ENCODE measurements around the gene HECTD2.
"Not testable (repeated sequence)": the region's sequence is repeated elsewhere in the genome, so short reads cannot be mapped to it uniquely, and the experiment has no call there.

HECTD2 gene, protein sequence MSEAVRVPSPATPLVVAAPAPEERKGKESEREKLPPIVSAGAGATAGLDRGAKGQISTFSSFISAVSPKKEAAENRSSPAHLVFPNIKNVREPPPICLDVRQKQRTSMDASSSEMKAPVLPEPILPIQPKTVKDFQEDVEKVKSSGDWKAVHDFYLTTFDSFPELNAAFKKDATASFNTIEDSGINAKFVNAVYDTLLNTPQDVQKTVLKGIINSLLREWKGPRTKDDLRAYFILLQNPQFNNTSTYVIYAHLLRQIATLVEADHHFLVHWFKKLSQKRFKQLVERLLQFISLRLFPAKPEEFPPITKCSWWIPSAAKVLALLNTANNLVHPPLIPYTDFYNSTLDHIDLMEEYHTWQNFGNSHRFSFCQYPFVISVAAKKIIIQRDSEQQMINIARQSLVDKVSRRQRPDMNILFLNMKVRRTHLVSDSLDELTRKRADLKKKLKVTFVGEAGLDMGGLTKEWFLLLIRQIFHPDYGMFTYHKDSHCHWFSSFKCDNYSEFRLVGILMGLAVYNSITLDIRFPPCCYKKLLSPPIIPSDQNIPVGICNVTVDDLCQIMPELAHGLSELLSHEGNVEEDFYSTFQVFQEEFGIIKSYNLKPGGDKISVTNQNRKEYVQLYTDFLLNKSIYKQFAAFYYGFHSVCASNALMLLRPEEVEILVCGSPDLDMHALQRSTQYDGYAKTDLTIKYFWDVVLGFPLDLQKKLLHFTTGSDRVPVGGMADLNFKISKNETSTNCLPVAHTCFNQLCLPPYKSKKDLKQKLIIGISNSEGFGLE

GRCh38 chr10:91409869-91410637 lies at the start of gene HECTD2:
Gene HECTD2, plus strand, starts transcription at chr10:91410344. Its CDS starts 95 bp downstream, at chr10:91410439.
- peak; percentile 30 for DNase-seq

DNA sequence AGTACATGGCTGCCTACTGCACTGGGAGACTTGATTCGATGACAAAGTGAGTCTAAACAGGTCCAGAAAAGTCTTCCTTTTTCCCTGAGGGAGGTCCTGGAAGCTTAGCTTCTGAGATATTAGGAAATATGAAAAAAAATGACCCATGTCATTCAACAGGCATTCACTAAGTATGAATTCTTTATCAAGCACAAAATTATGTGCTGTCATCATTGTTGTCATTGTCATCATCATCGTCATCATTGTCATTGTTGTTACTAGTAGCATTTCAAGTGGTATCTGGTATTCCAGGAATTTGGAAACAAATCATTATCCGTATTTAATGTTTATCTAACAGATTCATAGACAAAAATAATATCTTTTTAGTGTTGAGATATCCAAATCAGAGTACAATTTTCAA lies 49.7 kb upstream of the HECTD2 start:
- DNase-seq: no peak

DNA sequence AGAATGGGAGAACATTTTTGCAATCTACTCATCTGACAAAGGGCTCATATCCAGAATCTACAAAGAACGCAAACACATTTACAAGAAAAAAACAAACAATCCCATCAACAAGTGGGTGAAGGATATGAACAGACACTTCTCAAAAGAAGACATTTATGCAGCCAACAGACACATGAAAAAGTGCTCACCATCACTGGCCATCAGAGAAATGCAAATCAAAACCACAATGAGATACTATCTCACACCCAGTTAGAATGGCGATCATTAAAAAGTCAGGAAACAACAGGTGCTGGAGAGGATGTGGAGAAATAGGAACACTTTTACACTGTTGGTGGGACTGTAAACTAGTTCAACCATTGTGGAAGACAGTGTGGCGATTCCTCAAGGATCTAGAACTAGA lies 44.6 kb upstream of the HECTD2 start:
- DNase-seq: not testable (repeated sequence)

GRCh38 chr10:91366704-91367103 lies 43.4 kb upstream of the HECTD2 start:
- no peak for DNase-seq

- DNase-seq: no peak
These were observed 43.0 kb upstream of the HECTD2 start for GRCh38 chr10:91367127-91367531.

DNA sequence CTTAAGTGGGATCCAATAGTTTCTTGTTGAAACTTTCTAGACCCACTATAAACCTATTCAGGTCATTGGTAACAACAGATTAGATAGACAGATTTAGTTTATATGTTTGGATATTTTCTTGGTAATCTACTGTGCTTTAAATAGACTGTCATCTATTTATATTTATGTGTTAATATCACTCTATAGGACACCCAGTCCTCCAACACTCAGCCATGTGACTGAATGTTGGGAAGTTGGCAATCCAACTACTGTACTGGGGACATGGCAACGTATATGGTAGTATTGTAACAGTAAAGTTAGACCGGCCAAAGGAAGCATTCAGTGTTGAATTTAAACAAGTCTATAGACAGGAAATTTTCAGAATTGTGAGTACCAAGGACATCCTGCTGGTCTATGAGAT lies 42.6 kb upstream of the HECTD2 start:
- no peak for DNase-seq

- DNase-seq: not testable (repeated sequence)
These were observed 40.1 kb upstream of the HECTD2 start for GRCh38 chr10:91369978-91370589.

DNA sequence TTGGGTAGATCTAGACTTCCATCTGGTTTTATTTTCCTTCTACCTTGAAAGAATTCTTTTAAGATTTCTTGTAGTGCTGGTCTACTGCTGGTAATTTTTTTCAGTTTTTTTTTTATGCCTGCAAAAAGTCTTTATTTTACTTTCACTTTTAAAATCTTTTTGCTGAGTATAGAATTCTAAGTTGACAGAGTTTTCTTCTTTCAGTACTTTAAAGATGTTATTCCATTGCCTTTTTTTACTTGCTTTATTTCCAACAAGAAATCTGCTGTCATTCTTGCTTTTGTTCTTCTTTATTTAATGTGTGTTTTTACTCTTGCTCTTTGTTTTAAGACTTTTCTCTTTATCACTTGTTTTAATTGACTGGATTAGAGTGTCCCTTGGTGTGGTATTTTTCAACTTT lies 36.1 kb upstream of the HECTD2 start:
- DNase-seq: no peak

- DNase-seq: no peak
These were observed 32.1 kb upstream of the HECTD2 start for GRCh38 chr10:91378061-91378460.

- no peak for DNase-seq
These were observed 29.3 kb upstream of the HECTD2 start for GRCh38 chr10:91380873-91381256.

DNA sequence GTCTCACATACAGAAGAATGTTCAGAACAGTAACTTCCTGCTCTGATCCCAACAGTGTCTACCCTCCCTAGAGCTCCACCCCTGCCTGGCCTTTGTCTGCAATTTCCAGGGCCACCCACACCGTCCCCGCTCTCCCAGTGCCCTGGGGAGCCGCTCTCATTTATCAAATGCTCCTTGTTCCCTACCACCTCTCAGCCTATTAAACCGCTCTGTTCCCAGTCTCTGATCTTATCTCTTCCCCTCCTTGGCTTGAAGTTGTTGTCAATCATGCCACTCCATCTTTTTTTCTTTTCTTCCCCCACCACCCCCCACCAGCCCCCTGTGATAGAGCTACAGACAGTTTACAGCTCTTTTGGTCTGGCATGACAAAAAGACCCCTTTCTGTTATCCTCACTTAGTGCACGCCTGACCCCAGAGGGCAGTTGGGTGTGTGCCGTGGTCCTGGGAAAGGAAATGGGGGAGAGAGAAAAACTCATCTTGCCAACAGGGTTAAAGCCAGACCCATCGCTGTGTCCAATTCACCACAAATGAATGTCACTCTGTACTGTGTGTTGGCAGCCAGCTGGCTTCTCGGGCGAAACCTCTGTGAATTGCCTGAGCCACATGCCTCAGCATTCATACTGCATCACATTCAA lies 28.8 kb upstream of the HECTD2 start:
- no peak for DNase-seq

DNA sequence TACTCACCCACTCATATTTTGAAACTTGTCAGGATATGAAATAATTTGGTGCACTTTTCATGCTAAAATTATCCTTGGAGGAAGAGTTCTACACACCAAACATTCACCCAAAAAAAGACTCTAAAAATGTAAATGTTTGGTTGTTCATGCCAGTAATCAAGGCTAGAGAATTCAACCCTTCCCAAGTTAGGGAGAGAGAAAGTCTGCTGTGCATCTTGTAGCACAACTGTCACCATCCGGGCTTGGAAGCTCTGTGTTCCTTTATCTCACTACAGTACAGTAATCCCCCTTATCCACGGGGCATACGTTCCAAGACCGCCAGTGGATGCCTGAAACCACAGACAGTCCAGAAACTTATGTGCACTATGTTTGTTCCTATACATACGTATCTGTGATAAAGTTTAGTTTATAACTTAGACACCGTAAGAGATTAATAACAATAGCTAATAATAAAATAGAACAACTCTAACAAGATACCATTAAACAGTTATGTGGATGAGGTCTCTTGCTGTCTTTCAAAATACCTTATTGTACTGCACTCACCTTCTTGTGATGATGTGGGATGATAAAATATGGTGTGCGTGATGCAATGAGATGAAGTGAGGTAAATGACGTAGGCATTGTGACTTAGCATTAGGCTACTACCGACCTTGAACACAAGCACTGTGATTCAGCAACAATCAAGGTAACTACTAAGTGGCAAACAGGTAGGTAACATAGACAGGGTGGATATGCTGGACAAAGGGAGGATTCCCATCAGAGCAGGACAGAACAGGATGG lies 24.6 kb upstream of the HECTD2 start:
- no peak for DNase-seq

DNA sequence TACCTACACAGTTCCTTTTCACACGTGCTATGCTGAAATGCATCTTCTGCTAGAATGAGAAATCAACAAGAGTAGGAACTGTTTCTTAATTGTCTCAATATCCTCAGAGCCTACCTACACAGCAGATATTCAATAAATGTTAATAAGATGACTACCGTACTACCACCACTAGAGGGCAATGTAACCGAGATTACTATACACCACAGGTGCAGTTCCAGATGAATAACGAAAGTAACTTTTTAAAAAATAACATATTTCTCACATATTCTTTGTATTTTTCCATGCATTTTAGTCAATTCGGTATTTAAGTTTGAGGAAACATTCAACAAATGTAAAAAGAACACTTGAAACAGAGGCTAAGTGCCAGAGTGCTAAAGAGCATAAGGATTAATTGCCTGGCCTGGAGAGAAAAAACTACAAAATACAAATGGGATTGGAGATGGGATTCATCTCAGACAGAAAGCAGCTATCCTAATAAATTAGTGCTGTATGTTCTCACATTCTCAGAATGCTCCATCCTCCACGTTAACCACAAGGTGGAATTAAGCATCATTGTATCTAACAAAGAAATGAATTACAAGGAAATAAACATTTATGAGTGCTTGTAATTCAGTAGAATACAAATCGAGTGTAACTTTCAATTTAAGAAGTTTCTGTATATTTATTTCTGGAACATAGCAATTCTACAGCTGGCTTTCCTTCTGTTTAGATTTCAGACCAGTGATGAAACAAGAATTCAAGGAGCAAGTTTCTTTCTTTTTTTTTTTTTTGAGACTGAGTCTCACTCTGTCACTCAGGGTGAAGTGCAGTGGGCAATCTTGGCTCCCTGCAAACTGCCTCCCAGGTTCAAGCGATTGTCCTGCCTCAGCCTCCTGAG lies 20.3 kb upstream of the HECTD2 start:
- no peak for DNase-seq

- not testable (repeated sequence) for DNase-seq
These were observed 19.7 kb upstream of the HECTD2 start for GRCh38 chr10:91390513-91390825.

GRCh38 chr10:91391920-91392319 lies 18.2 kb upstream of the HECTD2 start:
- peak; percentile 70 for DNase-seq

DNA sequence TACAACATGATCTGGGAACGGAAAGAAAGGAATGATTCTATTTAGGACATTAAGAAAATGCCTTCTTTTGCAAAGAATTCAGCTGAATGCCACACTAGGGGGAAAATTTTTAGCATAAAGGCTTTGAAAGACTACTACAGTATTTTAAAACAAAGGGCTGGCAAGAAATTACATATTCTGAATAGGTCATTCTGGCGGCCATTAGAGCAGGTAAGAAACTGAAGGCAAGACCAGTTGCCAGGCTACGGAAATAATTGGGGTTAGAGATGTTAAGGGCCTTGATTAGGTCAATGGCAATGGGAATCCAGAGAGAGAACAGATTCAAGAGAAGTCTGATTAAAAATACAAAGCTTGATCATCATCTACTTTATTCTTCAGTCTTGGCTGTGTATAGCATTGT lies 3.8 kb upstream of the HECTD2 start:
- DNase-seq: no peak

DNA sequence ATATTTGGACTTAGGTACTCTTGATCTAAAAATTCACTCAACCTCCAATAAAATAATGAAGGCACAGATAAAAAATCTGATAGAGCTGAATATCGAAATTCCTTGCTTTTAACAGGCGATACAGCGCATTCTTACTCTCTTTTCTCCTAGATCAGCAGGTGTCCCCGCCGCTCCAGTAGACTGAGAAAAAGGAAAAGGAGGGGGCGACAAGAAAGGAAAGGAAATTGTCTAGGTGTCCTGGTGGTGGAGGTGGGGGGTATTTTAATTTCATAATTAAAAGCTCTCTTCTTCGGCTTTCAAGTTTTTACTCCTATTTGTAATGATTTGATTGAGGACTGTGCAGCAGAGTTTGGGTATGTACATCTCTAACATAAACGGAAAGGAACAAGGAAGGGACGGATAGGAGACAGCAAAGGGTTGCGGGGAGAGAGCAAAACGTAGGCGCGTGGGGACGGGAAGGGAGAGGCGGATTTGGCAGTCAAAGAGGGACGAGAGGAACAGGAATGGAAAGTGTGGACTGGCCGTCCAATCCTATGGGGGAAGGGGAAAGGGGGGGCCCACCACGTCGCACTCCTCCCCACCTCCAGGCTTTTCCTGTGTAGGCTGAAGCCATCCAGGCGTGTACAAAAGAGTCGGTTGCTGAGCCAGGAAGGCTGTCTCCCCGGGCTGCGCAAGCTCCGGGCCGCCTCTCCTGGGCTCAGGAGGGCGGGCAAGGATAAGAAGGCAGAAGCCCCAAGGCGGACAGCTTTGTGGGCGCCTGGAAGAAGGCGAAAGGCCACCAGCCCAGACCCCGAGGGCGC lies 875 bp upstream of the HECTD2 start:
- DNase-seq: peak; percentile 56

- no peak for DNase-seq
These were observed 661 bp downstream of the HECTD2 start for GRCh38 chr10:91410638-91411371.

DNA sequence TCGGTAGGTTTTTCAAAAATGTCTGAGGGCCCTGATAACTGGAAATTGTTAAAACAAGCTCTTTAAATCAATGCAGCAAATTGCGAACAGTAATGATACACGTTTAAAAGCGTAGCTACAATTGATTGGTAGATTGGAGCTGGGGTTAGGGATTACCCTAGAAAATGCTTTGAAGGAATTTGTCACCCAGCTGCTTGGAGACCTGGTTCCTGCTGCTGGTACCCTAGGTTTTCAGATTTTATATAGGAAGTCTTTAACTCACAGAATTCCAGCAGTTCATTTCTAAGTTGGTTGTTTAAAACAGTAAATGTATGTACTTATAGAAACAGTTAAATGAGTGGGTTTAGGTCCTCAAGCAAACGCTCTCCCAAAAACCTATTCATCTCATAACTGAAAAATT lies 1.5 kb downstream of the HECTD2 start:
- DNase-seq: no peak

Measured in DMS79 (cell line).